ENCODE results near the gene VENTX. TPM values are rescaled to one million over a fixed set of nuclear protein-coding genes. Genes with fewer than 3 reads are reported as not detected.

VENTX gene
- total and polyA plus RNA-seq, 2 of the 4 experiments (the other 2 are of a cell fraction), result not detected

GRCh38 chr10:133201151-133201947 lies 36.3 kb upstream of the VENTX start:
- Histone ChIP-seq H2BK20ac (ENCODE audit: low read depth, low read length) (no peak overlapping the region), H2BK5ac (ENCODE audit: low read depth, low read length, poor library complexity, severe bottlenecking) (no peak overlapping the region), H3K4ac (ENCODE audit: low read depth, low read length) (no peak overlapping the region), H3K9me1 (ENCODE audit: insufficient read depth, low read length) (no peaks in the 10 kb centered on the region), H3K27me3 (ENCODE audit: control insufficient read depth, insufficient read depth, low read length) (no peaks in the 10 kb centered on the region), H3K79me1 (ENCODE audit: low read depth in 1 of 2, low read length in 2 of 2) (no peaks in the 10 kb centered on the region), H3K9ac (ENCODE audit: low read depth, low read length) (no peak overlapping the region), H2AFZ (replicated peaks; ENCODE audit: low read length, poor library complexity) (no peak overlapping the region), H3K4me3 (ENCODE audit: insufficient read depth, low read depth, low read length) (no peak overlapping the region), H2BK120ac (ENCODE audit: low read depth, low read length) (no peak overlapping the region), H3K14ac (replicated peaks; ENCODE audit: low read depth, low read length) (no peak overlapping the region), H3K56ac (ENCODE audit: extremely low read depth, insufficient read depth, low read length) (no peak overlapping the region), H3K36me3 (ENCODE audit: control insufficient read depth, insufficient read depth, low read length) (no peaks in the 10 kb centered on the region), H2AK9ac (replicated peaks; ENCODE audit: low read depth, low read length, poor library complexity) (no peak overlapping the region), H3K4me2 (ENCODE audit: low read depth, low read length) (no peak overlapping the region), H4K20me1 (ENCODE audit: insufficient read depth, low read length) (no peaks in the 10 kb centered on the region), H3K18ac (ENCODE audit: low read depth, low read length) (no peak overlapping the region), H4K5ac (ENCODE audit: low read depth, low read length) (no peak overlapping the region), H3K4me1 (ENCODE audit: control insufficient read depth, insufficient read depth, low read length) (no peaks in the 10 kb centered on the region), H2BK15ac (ENCODE audit: low read depth, low read length) (no peak overlapping the region), H3K27ac (ENCODE audit: insufficient read depth, low read length) (no peak overlapping the region), H4K8ac (ENCODE audit: low read depth in 2 of 2, low read length in 2 of 2) (no peak overlapping the region), H4K91ac (ENCODE audit: insufficient read depth, low read depth, low read length) (no peak overlapping the region), H3K9me3 (ENCODE audit: control insufficient read depth, insufficient read depth, low read length) (no peaks in the 10 kb centered on the region), H3K23ac (ENCODE audit: low read depth, low read length) (no peak overlapping the region), H2AK5ac (ENCODE audit: low read depth, low read length) (no peak overlapping the region)
- no peak for DNase-seq
- ChIA-PET POLR2A (ENCODE audit: unreplicated experiment) (no interaction called here), CTCF (no interaction called here)
- intact Hi-C loops (cut with micrococcal nuclease) (no loop called here), dilution Hi-C loops (cut with HindIII; ENCODE audit: low sequenced_read_pairs, unreplicated experiment) (no loop called here), in situ Hi-C loops (cut with MboI; ENCODE audit: low sequenced_read_pairs) (no loop called here)
- TF ChIP-seq, protein P1, sequence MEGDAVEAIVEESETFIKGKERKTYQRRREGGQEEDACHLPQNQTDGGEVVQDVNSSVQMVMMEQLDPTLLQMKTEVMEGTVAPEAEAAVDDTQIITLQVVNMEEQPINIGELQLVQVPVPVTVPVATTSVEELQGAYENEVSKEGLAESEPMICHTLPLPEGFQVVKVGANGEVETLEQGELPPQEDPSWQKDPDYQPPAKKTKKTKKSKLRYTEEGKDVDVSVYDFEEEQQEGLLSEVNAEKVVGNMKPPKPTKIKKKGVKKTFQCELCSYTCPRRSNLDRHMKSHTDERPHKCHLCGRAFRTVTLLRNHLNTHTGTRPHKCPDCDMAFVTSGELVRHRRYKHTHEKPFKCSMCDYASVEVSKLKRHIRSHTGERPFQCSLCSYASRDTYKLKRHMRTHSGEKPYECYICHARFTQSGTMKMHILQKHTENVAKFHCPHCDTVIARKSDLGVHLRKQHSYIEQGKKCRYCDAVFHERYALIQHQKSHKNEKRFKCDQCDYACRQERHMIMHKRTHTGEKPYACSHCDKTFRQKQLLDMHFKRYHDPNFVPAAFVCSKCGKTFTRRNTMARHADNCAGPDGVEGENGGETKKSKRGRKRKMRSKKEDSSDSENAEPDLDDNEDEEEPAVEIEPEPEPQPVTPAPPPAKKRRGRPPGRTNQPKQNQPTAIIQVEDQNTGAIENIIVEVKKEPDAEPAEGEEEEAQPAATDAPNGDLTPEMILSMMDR (conservative IDR thresholded peaks at IDR 0.05; ENCODE audit: low read depth, low read length), result no peak
- no peak for TF ChIP-seq BHLHE40 (IDR thresholded peaks at IDR 0.05; ENCODE audit: low read depth, low read length)
- TF ChIP-seq MAFK (IDR thresholded peaks at IDR 0.05; ENCODE audit: low read depth, low read length), result no peak
- TF ChIP-seq RCOR1 (IDR thresholded peaks at IDR 0.05; ENCODE audit: insufficient replicate concordance, low read length), result no peak
- no peak for TF ChIP-seq CEBPB (IDR thresholded peaks at IDR 0.05; ENCODE audit: low read depth, low read length)
- TF ChIP-seq SMC3 (IDR thresholded peaks at IDR 0.05; ENCODE audit: low read depth, low read length), result no peak
- no peak for TF ChIP-seq FOS (IDR thresholded peaks at IDR 0.05; ENCODE audit: low read depth, low read length)
- BruUV-seq (replicated peaks), result no TSS peak
- no peak for ATAC-seq (ENCODE audit: low read depth)
- 87% methylated on average over 42 of the region's 57 CpGs; no CpG with 5 or more reads in 1 of the 2 experiments for WGBS, 2 experiments (ENCODE audit: extremely low coverage in 2 of 2, insufficient read length in 1 of 2)
